ENCODE data around the gene FAM171A2.
"Not testable (repeated sequence)": the region's sequence is repeated elsewhere in the genome, so short reads cannot be mapped to it uniquely, and the experiment has no call there.

The FAM171A2 gene

GRCh38 chr17:44378171-44378705 lies 14.6 kb upstream of the FAM171A2 start:
- H3K4me1 ChIP-seq (ENCODE audit: insufficient read depth, low read length), result no peaks in the 10 kb centered on the region
- no peak overlapping the region for H2AFZ ChIP-seq (ENCODE audit: low read depth, low read length)
- H3K27me3 ChIP-seq (ENCODE audit: insufficient read depth, low read length), result no peaks in the 10 kb centered on the region
- H3K4me3 ChIP-seq (ENCODE audit: low read length), result no peak overlapping the region
- no peaks in the 10 kb centered on the region for H3K9me3 ChIP-seq (ENCODE audit: low read length)
- no peaks in the 10 kb centered on the region for H3K36me3 ChIP-seq (ENCODE audit: insufficient read depth, low read length)

- Histone ChIP-seq H3K4me1 (ENCODE audit: insufficient read depth, low read length) (no peaks in the 10 kb centered on the region), H3K27me3 (ENCODE audit: insufficient read depth, low read length) (no peaks in the 10 kb centered on the region), H2AFZ (ENCODE audit: low read depth, low read length) (no peak overlapping the region), H3K36me3 (ENCODE audit: insufficient read depth, low read length) (no peaks in the 10 kb centered on the region), H3K9me3 (ENCODE audit: low read length) (no peaks in the 10 kb centered on the region), H3K4me3 (ENCODE audit: low read length) (no peak overlapping the region)
Measured at GRCh38 chr17:44376779-44377178, 13.1 kb upstream of the FAM171A2 start.

GRCh38 chr17:44376124-44376523 lies 12.5 kb upstream of the FAM171A2 start:
- Histone ChIP-seq H3K27me3 (ENCODE audit: insufficient read depth, low read length) (no peaks in the 10 kb centered on the region), H2AFZ (ENCODE audit: low read depth, low read length) (no peak overlapping the region), H3K4me3 (ENCODE audit: low read length) (no peak overlapping the region), H3K36me3 (ENCODE audit: insufficient read depth, low read length) (no peaks in the 10 kb centered on the region), H3K9me3 (ENCODE audit: low read length) (no peaks in the 10 kb centered on the region), H3K4me1 (ENCODE audit: insufficient read depth, low read length) (no peaks in the 10 kb centered on the region)

GRCh38 chr17:44375196-44376017 lies 11.8 kb upstream of the FAM171A2 start:
- Histone ChIP-seq H3K4me1 (ENCODE audit: insufficient read depth, low read length) (no peaks in the 10 kb centered on the region), H3K4me3 (ENCODE audit: low read length) (no peak overlapping the region), H3K27me3 (ENCODE audit: insufficient read depth, low read length) (no peaks in the 10 kb centered on the region), H3K9me3 (ENCODE audit: low read length) (no peaks in the 10 kb centered on the region), H2AFZ (ENCODE audit: low read depth, low read length) (no peak overlapping the region), H3K36me3 (ENCODE audit: insufficient read depth, low read length) (no peaks in the 10 kb centered on the region)

- H3K27me3 ChIP-seq (ENCODE audit: insufficient read depth, low read length), result no peaks in the 10 kb centered on the region
- no peaks in the 10 kb centered on the region for H3K4me1 ChIP-seq (ENCODE audit: insufficient read depth, low read length)
- no peaks in the 10 kb centered on the region for H3K9me3 ChIP-seq (ENCODE audit: low read length)
- no peaks in the 10 kb centered on the region for H3K36me3 ChIP-seq (ENCODE audit: insufficient read depth, low read length)
- no peak overlapping the region for H2AFZ ChIP-seq (ENCODE audit: low read depth, low read length)
- no peak overlapping the region for H3K4me3 ChIP-seq (ENCODE audit: low read length)
Measured at GRCh38 chr17:44374306-44375195, 10.9 kb upstream of the FAM171A2 start.

- Histone ChIP-seq H3K27me3 (ENCODE audit: insufficient read depth, low read length) (no peaks in the 10 kb centered on the region), H3K36me3 (ENCODE audit: insufficient read depth, low read length) (no peaks in the 10 kb centered on the region), H3K4me1 (ENCODE audit: insufficient read depth, low read length) (no peaks in the 10 kb centered on the region), H2AFZ (ENCODE audit: low read depth, low read length) (no peak overlapping the region), H3K9me3 (ENCODE audit: low read length) (no peaks in the 10 kb centered on the region), H3K4me3 (ENCODE audit: low read length) (no peak overlapping the region)
Measured at GRCh38 chr17:44372036-44372435, 8.4 kb upstream of the FAM171A2 start.

GRCh38 chr17:44369414-44370023 lies 5.9 kb upstream of the FAM171A2 start:
- H3K4me3 ChIP-seq (ENCODE audit: low read length); H3K9me3 ChIP-seq (ENCODE audit: low read length); H2AFZ ChIP-seq (ENCODE audit: low read depth, low read length); H3K36me3 ChIP-seq (ENCODE audit: insufficient read depth, low read length); H3K27me3 ChIP-seq (ENCODE audit: insufficient read depth, low read length); H3K4me1 ChIP-seq (ENCODE audit: insufficient read depth, low read length): not testable (repeated sequence)

- H3K27me3 ChIP-seq (ENCODE audit: insufficient read depth, low read length); H3K4me1 ChIP-seq (ENCODE audit: insufficient read depth, low read length); H3K4me3 ChIP-seq (ENCODE audit: low read length); H3K36me3 ChIP-seq (ENCODE audit: insufficient read depth, low read length); H2AFZ ChIP-seq (ENCODE audit: low read depth, low read length); H3K9me3 ChIP-seq (ENCODE audit: low read length): not testable (repeated sequence)
Measured at GRCh38 chr17:44368391-44369243, 5.0 kb upstream of the FAM171A2 start.

- Histone ChIP-seq H3K27me3 (ENCODE audit: insufficient read depth, low read length) (peaks cover 7% of the 10 kb centered on the region), H3K4me1 (ENCODE audit: insufficient read depth, low read length) (peaks cover 9% of the 10 kb centered on the region), H3K4me3 (ENCODE audit: low read length) (no peak overlapping the region), H2AFZ (ENCODE audit: low read depth, low read length) (no peak overlapping the region), H3K9me3 (ENCODE audit: low read length) (no peaks in the 10 kb centered on the region), H3K36me3 (ENCODE audit: insufficient read depth, low read length) (no peaks in the 10 kb centered on the region)
Measured at GRCh38 chr17:44367231-44367979, 3.8 kb upstream of the FAM171A2 start.

GRCh38 chr17:44365051-44365450 lies 1.4 kb upstream of the FAM171A2 start:
- H3K27me3 ChIP-seq (ENCODE audit: insufficient read depth, low read length); H3K9me3 ChIP-seq (ENCODE audit: low read length); H2AFZ ChIP-seq (ENCODE audit: low read depth, low read length); H3K36me3 ChIP-seq (ENCODE audit: insufficient read depth, low read length); H3K4me3 ChIP-seq (ENCODE audit: low read length): not testable (repeated sequence)
- H3K4me1 ChIP-seq (ENCODE audit: insufficient read depth, low read length), result peaks cover 32% of the 10 kb centered on the region

GRCh38 chr17:44362949-44363612 lies 572 bp downstream of the FAM171A2 start:
- Histone ChIP-seq H3K4me1 (ENCODE audit: insufficient read depth, low read length) (peaks cover 32% of the 10 kb centered on the region), H2AFZ (ENCODE audit: low read depth, low read length) (peak overlapping the region; percentile 79), H3K36me3 (ENCODE audit: insufficient read depth, low read length) (peaks cover 11% of the 10 kb centered on the region), H3K4me3 (ENCODE audit: low read length) (peak overlapping the region; percentile 79), H3K27me3 (ENCODE audit: insufficient read depth, low read length) (peaks cover 7% of the 10 kb centered on the region), H3K9me3 (ENCODE audit: low read length) (no peaks in the 10 kb centered on the region)
